NK-92 treated with Interleukin-12 subunit alpha and Interleukin-12 subunit beta, amount 100 ng/mL, for 24 hours (cell line): ENCODE data around the gene SLC28A1.
"Not testable (repeated sequence)": the region's sequence is repeated elsewhere in the genome, so short reads cannot be mapped to it uniquely, and the experiment has no call there.

Source experiments
- DNase-seq: peaks from one replicate; lab custom pipeline; 2025; lab: John Stamatoyannopoulos, UW

SLC28A1 gene

DNA sequence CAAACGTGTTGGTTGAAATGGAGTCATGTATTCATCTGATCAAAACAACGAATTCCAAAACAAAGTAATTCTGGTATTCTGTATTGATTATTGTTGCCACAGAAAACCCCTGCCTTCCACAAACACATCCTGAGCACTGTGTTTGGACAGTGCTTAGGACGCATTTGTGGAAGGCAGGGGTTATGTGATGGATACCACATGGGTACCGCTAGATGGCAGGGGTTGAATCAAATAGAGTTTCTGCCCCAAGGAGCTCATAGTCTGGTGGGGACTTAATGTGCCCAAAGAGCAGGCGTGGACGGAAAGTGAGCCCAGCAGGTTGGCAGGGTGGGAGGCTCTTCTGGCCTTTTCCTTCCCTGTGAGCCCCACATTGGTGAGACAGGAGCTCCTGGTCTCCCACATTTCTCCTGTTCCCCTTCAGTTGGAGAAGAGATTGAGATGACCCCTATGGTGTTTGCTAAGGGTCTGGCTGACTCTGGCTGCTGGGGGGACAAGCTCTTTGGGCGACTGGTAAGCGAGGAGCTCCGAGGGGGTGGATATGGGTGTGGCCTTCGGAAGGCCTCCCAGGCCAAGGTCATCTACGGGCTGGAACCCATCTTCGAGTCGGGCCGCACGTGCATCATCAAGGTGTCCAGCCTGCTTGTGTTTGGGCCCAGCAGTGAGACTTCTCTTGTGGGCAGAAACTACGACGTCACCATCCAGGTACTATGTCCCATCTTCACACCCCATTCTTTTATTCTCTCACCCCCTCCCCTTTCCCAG is 22.1 kb upstream of the SLC28A1 start:
- no peak for DNase-seq

DNA sequence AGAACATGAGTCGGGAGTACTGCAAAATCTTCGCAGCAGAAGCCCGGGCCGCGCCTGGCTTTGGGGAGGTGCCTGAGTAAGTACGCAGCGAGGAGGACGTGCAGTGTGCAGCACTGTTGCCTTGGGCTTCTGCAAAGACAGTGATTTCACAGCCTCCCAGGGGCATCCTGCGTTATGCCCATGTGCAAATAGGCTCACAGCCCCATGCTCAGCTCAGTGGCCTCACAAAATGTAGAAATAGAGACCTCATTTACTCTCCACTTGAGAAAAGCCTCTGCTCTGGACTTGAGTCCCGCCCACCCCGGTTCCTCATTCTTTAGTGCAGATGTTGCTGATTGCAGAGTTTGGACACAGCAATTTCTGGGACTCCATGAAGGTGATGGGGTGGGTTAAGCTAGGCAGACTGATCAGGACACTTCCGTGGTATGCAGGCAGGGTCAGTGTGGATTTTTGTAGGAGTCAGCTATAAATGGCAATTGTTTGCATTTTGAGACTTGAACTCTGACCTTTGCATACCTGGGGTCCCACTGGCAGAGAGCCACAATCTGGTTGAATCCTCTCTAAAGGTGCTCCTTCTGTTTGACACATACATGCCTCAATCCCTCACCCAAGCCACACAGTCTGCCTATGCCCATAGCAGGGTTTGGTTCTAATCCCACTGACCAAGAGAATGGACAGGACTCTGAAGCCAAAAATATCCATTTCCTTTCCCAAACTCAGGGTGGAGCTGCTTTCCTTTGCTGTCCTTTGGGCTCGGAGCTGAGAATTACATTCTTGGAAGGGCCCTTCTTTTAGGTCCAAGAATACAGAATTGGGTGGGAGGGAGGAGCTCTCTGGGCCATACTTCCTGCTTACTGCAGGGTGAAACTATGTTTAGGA is 20.7 kb upstream of the SLC28A1 start:
- no peak for DNase-seq

DNA sequence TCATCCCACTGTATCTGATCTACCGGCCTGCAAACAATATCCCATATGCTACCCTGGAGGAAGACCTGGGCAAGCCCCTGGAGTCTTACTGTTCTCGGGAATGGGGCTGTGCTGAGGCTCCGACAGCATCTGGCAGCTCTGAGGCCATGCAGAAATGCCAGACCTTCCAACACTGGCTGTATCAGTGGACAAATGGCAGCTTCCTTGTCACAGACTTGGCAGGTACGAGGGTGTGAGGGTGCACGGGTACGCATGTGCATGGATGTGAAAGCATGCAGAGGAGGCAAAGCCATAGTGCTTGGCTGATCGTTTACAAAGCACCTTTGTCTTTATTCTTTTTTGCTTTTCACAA is 20.0 kb upstream of the SLC28A1 start:
- DNase-seq = no peak

DNA sequence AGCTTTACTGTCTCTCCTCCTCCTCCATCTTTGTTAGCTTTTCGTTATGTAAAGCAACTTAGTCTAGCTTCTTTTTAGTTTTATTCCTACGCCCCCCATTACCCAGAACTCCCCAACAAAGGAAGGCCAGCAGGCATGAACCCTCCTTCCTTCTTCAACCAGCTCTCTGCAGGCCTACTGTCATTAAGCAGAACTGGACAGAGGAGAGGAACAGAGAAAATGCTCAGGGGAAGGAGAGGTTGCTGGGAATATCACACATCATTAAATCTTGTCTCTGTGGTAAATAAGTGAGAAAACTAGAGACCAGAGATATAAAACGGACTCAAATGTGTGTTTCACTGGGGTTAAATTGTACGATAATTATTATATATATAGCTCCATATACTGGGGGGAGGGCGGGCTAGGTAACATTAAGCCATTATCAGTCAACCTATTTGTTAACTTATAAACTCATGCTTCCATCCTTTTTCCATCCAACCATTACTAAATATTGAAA is 19.3 kb upstream of the SLC28A1 start:
- DNase-seq = no peak

DNA sequence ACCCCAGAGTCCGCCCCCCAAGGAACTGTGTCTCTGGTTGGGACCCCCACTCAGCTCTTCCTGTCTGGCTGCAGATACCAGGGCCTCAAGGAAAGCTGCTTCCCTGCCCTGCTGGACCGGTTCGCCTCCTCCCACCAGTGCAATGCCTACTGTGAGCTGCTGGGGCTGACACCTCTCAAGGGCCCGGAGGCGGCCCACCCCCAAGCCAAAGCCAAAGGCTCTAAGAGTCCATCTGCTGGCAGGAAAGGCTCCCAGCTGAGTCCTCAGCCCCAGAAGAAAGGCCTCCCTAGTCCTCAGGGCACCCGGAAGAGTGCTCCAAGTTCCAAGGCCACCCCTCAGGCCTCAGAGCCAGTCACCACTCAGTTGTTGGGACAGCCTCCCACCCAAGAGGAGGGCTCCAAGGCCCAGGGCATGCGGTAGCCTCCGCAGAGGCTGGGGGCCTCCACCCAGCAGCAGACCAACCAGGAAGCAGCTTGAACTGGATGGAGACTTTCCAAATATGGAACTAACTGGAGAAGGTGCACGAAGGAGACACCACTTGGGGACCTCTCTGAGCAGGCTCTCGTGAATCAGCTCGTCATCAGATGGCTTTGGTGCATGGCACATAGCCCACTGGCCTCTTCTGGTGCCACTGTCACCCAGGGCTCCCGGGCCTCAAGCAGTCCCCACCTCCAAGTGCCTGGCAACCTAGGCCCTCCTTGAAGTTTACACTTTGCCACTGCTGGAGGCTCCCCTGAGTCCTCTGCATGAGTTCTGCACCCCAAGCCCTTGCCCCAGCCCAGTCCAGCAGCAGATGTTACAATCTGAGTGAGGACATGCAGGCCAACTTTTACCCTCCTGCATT is 16.2 kb upstream of the SLC28A1 start:
- DNase-seq = no peak

DNA sequence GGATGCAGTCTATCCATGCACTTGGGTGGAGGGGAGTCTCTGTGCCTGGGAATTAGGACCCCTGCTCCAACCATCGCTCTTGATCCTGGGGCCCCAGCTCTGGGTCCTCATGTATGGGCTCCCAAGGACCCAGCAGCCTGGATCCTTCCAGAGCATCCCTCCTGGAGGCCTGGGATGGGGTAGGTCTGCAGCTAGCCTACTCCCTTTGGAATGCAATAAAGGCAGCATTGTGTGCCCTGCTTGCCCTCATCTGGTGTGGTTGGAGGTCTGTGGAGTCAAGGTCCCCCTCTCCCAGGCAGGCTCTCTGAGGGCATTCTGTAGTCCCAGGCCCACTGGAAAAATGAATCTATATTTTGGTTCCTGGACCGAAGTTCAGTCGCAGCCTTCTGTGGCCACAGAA is 15.0 kb upstream of the SLC28A1 start:
- DNase-seq = no peak

DNA sequence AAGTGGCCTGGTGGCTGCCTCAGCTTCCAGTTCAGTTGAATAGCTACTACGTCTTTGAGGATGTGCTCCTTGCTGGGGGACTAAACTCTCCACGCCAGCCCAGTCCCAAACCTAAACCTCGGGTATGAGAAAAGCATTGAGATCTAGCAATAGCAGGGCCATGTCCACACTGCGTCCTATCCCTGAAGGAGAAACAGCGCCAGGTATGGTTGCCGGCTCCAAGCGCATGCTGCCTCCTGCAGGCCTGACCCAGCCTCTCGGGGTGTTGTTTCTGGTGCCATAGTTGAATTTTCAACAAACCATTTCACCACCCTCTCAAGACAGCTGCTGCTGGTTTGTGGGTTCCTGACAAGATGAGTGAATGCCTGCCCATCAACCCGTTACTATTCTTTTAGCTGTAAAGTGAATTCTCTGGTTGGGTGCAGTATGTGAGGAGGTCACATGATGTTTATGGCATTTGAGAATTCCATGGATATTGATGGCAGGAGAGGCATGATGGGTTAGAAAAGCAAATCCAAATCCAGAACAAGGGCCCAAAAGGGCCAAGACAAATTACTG is 13.0 kb upstream of the SLC28A1 start:
- DNase-seq = no peak

DNA sequence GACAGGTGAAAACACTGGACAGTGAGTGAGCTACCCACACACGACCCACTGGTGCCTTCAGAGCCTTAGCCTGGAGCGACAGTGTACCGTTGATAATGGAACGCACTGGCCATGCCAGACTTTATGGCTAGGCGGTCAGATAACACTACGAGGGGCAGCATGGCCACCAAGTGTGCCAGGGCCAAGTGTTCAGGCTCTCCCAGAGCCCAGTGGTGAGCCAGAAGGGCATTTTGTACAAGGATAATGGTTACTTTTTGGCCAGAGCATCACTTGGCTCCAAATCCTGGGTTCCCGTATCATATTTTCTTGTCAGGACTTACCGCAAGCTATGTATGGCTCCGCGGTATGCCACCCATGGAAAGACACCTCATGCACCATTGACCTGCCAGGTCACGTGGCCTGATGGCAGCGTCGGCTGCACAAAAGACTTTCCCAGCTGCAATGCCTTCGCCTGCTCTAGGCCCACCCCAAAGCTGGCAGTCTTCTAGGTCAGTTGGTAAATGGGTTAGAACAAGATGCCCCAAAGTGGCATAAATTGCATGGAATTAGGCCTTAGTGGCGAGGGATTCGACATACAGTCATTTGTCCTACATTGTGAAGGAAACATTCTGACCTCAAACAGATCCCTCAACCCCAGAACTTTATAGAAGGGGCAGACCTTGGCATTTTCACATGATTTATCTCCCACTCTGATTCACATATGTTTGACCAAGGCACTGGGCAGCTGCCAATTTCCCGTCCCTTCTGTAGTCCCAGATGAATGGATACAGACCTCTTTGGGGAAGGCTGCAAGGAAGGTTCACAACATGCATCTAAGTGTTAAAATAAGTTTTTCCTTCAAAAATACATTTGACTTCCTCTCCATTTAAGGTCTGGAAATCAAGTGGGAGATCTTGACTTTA is 12.2 kb upstream of the SLC28A1 start:
- no peak for DNase-seq

DNA sequence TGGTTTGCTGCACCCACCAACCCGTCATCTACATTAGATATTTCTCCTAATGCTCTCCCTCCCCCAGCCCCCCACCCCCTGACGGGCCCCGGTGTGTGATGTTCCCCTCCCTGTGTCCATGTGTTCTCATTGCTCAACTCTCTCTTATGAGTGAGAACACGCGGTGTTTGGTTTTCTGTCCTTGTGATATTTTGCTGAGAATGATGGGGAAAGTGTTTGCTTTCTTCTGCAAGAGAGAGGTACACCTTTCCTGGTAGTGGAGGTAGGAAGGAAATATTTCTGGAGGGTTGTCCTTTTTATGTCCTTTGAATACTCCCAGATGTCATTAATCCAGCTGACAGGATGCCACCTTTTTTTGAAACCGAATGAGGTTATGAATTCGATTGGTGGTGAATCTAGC is 10.5 kb upstream of the SLC28A1 start:
- DNase-seq = no peak

DNA sequence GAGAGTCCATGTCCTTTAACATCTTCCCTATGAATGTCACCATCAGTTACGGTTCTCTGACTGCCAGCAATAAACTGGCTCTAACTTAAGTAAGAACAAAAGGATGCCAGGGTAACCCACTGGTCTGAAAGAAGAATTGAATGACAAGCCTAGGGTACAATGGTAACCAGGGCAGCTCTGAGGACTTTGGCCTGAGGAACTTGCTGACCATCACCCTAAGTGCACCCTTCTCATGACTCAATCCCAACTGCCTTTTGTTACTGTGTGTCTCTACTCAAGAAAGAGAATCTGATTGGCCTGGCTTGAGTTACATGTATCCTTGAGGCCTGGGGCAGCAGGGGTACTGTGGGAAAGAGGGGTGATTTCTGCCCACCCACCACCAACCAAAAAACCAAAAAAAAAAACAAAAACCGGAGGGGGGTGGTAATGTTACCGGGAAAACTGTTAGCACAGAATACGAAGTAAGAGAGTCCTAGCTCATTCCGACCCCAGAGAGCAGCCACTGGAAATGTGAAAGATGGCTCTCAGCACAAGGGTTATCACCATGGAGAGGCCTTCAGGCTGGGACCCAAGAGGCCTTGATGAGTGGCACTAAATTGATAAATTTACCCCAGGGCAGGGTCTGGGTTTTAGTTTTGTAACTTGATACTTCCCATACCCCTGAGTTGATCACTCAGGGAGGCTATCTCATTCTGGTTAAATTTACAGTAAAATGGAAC is 9.3 kb upstream of the SLC28A1 start:
- DNase-seq = no peak

DNA sequence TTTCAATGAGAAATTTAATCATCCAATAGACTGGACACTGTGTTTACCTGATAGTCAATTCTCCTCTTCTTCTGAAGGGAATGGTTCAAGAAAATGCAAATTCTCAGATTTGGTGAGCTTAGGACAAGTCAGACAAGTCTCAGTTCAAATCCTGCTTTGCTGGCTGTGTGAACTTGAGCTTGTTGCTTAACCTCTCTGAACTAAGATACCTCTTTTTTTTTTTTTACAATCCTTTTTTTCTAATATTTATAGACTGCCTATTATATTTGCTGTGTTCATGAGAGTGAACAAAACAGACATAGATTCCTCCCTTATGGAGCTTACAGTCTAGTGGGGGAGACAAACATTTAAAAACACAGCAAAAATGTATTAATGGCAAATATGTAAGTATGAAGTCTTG is 8.2 kb upstream of the SLC28A1 start:
- no peak for DNase-seq

DNA sequence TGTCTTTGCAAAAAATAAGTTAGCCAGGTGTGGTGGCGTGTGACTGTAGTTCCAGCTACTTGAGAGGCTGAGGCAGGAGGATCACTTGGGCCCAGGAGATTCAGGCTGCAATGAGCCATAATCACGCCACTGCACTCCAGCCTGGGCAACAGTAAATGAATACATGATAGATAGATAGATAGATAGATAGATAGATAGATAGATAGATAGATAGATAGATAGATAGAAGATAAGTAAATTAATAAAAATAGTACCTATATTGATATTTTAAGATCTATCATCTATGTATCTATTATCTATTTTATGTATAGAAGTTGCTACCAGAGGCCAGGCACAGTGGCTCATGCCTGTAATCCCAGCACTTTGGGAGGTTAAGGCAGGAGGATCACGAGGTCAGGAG is 6.8 kb upstream of the SLC28A1 start:
- not testable (repeated sequence) for DNase-seq

DNA sequence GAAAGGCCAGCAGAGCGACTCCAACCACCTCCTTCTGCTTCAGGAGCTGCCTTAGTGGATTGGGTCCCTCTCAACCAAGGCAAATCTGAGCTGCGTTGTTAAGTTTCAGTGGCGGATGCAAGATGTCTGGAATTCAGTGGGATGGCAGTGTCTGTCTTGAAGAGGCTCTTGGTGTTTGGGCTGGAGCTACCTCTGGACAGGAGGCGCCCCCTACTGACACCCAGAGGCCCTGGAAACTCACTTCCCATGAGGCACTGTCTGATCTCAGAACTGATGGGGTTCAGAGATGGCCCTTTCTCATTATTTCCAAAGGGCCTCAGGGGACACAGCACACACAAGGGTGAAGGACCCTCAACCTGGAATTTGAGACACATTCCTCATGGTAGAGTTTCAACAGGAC is 6.0 kb upstream of the SLC28A1 start:
- DNase-seq = no peak

DNA sequence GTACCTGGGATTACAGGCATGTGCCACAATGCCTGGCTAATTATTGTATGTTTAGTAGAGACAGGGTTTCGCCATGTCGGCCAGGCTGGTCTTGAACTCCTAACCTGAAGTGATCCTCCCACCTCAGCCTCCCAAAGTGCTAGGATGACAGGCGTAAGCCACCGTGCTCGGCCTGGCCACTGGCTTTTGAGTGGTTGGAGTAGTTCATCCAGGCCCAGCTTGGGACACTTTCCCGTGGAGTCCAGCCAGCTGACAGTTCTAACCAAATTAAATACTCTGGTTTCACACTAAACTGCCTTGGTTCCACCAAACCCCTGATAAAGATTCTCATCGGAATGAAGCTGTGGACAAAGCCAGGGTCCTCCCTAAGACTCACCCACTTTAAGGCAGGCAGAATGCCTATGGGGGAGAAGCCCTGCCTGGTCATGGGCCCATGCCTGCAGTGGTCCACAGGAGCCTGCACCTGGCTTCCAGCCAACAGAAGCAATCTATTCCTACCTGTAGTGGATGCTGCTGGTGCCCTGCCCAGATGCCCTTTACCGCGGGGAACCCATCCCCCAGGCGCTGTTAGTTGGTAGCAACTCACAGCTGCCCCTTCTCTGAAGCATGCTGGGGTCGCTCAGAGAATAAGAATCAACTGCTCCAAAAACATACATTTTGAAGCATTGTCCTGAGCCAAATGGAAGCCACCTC is 5.2 kb upstream of the SLC28A1 start:
- no peak for DNase-seq

DNA sequence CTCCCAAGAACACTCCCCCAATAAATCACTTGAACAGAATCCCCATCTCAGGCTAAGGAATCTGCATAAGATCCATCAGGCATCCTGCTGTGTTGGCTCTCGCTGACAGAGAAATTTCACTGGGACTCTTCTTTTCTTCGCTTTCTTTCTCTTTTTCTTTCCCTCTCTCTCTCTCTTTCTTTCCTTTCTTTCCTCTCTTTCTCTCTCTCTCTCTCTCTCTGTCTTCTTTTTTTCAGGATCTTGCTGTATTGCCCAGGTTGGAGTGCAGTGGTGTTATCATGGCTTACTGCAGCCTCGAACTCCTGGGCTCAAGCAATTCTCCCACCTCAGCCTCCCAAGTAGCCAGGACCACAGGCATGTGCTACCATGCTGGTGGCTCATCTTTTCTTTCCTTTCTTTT is 4.5 kb upstream of the SLC28A1 start:
- DNase-seq = no peak

DNA sequence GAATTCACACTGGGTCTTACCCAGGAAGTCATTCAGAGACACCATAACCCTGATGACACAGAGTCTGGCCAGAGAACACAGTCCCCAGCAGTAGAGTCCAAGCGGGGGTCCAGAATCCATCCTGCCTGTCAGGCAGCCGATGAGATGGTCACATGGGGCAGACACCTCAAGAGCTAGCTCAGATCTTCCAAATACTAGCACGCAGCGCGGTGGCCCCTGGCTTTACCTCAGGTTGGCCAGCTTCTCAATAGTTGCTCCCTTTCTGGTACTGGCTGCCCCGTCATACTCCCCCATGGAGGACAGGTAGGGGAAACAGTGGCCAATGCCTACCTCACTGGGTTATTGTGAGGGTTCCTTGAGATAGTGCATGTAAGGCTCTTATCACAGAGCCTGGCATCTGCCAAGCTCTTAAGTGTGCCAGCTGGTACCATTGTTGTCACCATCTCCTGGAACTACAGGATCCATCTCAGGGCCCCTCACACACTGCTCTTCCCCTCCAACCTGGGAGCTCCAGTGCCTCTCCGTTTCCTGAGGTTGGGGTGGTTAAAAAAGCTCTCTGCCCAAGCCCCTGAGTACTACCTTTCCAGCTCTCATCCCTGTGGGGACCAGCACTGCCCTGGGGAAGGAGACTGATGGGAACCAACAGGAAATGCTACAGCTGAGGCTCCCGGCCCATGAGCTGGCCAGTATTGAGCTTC is 3.5 kb upstream of the SLC28A1 start:
- no peak for DNase-seq

DNA sequence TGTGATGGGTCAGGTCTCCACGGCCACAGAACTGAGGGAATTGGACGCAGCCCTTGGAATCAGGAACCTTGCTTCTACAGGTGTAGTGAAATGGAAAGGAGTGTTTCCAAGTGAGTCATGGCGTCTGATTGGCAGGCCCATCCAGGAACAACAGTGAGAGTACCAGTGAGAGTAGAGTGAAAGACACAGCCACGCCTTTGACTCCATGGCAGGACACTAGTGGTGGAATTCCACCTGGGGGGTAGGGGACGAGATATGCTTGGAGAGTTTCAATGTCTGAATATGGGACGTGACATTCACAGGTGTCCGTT is 3.0 kb upstream of the SLC28A1 start:
- no peak for DNase-seq

DNA sequence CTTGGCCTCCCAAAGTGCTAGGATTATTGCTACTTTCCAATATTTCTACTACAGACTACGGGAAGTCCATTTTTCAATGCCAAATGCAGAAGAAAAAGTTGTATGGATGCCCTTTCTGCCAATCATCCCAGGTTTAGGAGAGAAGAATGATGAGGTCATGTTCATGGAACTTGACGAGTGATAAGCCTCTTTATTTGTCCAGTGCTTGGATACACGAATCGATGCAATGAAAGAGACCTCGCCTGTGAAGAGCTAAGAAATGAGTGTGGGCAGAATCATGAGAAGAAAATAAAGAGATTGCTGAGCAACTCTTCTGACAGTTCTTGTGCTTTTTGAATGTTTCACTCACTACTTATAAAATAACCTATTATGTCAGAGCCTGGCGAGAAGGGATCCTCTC is 996 bp upstream of the SLC28A1 start:
- no peak for DNase-seq

DNA sequence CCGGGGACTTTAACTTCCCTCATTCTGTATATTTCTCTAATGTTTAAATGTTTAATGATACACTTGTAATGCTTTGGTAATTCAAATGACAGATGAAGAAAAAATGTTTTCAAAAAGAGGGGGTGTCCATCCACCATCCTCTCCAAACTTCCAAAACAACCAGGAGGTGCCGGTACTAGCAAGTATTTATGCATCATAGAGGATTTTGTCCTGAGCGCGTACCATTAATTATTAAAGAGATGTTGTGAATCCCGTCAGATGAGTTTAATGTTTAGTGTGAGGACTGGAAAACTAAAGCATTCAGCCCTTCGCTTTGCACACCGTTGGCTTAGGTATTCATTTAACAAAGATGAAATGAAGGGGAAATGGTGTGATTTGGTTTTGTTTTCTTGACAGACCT is 1.3 kb downstream of the SLC28A1 start:
- DNase-seq = no peak
